Activated CD8-positive, alpha-beta memory T cell treated with anti-CD3 and anti-CD28 coated beads for 4 hours (primary cell): Measurements from ENCODE around the gene LYPD6B.

Experiments
- DNase-seq, 2 donors: peaks; one replicate each; pipeline ENCODE4 v3.0.0-alpha.2; 2020; ENCODE audit warnings: low read depth in 2 of 2

Gene LYPD6B

GRCh38 chr2:149012545-149012944 is 26.0 kb upstream of the LYPD6B start:
- DNase-seq: no peak

DNA sequence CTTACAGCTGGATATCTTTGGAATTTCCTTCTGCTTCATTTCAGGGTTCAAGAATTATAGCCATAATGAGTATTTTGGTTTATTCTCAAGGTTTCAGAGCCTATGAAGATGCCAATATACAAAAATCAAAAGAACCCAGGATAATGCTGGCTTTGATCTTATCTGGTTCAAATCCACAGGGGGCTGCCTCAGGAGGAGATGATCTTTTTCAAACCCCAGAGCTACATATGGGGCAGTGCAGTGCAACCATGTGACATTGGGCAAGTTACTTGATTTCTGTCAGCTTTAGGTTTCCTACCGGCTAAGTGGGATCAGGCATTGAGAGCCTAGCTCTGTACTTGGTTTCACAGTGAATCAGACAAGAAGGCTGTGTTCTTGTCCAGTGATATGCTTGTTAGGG is 23.0 kb upstream of the LYPD6B start:
- no peak for DNase-seq

DNA sequence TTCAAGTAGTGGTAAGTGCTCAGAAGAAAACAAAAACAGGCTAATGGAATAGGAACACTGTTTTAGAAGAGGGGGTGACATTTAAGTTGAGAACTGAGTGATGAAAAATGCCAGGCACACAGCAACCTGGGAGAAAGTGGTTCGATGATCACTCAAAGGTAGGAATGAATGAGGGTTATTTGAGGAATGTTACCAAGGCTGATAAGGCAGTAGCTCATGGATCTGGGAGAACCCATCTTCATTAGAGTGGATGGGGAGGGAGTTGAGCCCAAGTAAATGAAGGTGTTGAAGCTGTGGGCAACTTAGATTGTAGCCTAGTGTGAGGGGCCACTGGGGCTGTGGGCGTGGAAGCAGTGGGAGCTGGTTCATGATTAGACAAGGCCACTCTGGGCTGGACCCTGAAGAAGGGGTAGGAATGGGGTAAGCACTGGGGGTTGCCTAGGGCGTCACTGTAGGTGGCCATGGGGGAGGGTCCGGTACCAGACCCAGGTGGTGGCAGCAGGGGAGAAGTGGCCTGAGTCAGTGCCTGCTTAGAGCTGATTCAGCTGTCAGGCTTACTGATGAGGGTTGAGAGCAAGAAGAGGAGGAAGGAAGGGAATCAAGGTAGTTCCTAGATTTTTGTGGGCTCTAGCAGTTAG is 22.5 kb upstream of the LYPD6B start:
- DNase-seq: no peak

GRCh38 chr2:149017116-149017985 is 21.1 kb upstream of the LYPD6B start:
- peak; percentile 30 to 51 for DNase-seq

DNA sequence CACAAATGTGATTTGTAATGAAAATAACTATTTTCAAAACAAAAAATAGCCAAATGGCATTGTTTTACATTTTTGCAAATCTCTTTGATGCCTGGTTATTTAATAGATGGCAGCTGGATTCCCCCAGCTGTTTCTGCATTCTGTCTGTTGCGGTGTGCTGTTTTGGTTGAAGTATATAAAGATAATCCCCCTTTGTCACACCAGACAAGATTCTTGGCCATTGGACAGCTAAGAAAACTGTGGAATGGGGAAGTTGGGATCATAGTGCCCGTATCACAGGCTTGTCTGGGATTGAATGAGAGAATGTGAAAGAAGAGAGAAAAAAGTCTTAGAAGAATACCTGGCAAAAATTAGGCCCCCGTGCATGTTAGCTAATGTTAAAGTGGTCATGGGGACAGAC is 19.5 kb upstream of the LYPD6B start:
- no peak for DNase-seq

DNA sequence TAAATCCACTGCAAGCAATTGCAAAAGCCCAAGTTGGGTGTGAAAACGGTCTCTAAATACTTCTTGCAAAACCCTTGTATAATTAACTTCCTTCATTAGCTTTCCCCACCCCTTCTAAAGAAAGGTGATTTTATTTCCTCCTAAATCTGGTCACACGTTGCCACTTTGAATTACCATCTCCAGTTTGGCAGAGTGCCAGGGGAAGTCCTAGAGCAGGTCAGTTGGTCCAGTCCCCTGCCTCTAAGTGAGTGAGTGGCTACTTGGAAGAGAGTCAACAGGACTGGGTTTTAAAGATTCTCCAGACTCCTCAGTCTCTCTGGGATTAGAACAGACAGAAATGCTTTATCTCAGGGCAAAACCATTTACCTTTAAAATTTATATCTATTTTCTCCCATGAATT is 18.7 kb upstream of the LYPD6B start:
- no peak for DNase-seq

GRCh38 chr2:149020432-149020851 is 18.1 kb upstream of the LYPD6B start:
- no peak for DNase-seq

GRCh38 chr2:149021271-149021719 is 17.2 kb upstream of the LYPD6B start:
- no peak for DNase-seq

- DNase-seq: no peak
Observed at GRCh38 chr2:149021761-149022160, 16.7 kb upstream of the LYPD6B start.

DNA sequence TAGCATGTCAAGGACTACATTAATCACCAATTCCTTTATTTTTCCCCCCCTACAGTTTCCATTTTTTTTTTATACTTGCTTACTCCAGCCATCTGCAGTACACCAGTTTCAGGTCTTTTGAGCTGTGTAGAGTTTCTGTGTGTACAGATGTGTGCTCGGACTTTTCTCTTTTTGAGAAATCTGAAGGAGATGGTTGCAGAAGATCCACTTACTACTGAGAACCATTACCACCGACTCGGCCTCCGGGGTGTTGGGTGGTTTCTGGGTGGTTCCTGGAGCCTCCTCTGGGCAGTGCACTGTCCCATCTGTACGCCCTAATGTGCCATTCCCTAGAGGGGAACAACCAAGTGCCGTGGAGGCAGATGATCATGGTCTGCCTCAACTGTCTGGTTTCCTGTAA is 15.4 kb upstream of the LYPD6B start:
- DNase-seq: no peak

DNA sequence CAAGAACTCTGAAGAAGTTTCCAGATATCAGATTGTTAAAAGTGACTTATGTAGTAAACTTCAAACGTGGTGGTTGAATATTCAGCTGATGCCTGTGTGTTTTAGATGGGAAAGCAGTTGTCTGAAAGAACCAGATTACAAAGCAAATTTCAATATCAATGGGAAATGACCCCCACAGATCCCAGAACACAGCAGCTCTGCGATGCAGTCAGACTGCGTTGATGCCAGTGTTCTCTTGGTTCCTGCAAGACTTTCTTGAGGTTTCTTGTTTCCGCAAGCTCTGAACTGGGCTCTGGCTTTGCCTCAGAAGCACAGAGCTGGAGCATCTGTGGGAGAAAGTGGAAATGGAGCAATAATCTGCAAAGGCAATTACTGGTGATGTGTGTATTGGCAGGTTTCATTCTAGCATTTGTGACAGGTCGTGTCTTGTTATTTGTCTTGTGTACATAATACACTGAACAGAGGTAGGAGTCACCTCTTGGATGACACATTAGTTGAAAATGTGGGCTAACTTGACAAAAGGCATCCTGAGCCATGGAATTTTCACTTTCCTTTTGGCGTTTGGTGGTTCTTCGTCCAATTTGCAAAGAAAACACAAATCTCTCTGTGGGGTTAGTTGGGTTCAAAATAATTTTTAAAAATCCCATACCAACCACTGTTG is 10.8 kb upstream of the LYPD6B start:
- DNase-seq: no peak

GRCh38 chr2:149028377-149028776 is 10.1 kb upstream of the LYPD6B start:
- DNase-seq: no peak

- DNase-seq: no peak
Observed at GRCh38 chr2:149028891-149029290, 9.6 kb upstream of the LYPD6B start.

- DNase-seq: no peak
Observed at GRCh38 chr2:149029307-149029965, 9.1 kb upstream of the LYPD6B start.

DNA sequence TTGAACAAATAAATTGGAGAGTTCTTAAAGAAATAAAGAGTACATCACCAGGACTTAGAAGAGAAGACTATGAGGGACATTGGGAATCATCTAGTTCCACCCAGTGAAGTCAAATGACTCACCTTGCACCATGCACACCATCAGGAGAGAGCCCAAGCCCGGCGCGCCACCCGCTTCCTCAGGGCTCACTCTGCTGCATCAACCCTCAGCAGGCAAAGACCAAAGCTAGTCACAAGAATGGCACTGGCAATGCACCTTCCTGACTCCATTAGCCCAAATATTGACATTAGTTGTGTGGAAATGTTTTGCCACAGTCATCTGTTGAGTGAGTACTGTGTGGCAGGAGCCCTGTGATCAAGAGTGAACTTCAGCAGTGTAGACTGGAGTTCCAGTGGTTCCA is 7.1 kb upstream of the LYPD6B start:
- no peak for DNase-seq

DNA sequence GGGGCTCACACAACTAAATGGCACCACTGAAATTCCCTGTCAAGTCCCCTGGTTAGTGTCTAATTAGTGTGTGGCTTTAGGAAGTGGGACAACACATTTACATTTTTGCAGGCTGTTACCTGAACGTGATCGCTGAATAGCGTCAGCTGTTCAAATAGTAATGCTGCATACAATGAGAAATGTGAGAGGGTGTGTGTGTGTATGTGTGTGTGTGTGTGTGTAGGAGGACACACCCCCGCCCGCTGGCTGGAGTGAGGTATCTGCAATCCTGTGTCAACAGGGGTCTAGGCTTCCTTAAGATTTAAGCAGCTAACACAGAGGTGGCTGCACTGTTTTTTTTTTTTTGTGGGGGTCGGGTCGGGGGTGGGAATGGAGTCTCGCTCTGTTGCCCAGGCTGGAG is 4.8 kb upstream of the LYPD6B start:
- DNase-seq: no peak

- no peak for DNase-seq
Observed at GRCh38 chr2:149034406-149034805, 4.1 kb upstream of the LYPD6B start.

GRCh38 chr2:149036507-149037293 is 1.8 kb upstream of the LYPD6B start:
- DNase-seq: no peak

- DNase-seq: no peak
Observed at GRCh38 chr2:149037851-149038250, 648 bp upstream of the LYPD6B start.

DNA sequence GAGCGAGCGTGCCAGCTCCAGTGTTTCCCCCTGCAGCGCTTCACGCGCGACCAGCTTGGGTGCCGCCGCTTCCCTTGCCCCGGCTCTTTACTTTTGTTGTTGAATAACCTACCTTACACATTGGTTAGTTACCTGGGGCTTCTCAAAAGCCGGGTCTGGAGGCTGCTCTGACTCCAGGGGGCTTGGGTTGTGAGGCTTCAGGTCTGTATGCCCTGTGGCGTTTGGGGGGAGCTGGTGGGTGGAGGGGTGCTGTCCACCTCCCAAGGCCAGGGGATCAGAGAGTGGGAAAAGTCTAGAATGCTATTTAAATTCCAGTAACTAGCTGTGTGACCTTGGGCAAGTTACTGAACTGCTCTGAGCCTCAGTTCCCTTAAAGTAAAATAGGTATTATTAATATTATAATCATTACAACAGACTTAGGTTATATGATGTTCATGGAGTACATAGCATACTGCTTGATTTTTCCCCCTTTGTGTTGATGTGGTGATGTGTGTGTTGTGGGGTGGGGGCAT is 770 bp downstream of the LYPD6B start:
- no peak for DNase-seq

- DNase-seq: peak in 1 of 2 donors; percentile 11
Observed at GRCh38 chr2:149040451-149040850, 2.0 kb downstream of the LYPD6B start.
